Measurements from ENCODE around the gene C19orf44.

DNA sequence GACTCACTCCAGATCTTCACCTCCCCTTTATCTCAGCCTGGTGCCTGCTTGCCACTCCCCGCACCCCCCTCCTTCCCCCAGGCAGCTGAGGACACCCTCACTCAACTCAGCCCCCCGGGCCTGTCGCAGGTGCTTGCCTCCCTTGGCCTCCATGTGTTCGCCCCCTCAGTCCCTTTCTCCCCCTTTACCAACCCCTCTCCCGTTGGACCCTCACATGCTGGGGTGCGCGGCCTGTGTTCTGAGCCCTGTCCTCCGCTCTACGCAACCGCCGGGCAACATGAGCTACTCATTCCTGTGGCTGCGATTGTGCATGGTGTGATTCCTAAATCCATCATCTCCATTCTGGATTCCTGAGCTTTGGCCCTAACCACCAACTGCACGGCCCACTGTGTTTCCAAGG lies 40.9 kb downstream of the C19orf44 start:
- TF ChIP-seq, protein P1, sequence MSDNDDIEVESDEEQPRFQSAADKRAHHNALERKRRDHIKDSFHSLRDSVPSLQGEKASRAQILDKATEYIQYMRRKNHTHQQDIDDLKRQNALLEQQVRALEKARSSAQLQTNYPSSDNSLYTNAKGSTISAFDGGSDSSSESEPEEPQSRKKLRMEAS (IDR thresholded peaks at IDR 0.05; ENCODE audit: low read depth, low read length): no peak
- TF ChIP-seq, protein P2, sequence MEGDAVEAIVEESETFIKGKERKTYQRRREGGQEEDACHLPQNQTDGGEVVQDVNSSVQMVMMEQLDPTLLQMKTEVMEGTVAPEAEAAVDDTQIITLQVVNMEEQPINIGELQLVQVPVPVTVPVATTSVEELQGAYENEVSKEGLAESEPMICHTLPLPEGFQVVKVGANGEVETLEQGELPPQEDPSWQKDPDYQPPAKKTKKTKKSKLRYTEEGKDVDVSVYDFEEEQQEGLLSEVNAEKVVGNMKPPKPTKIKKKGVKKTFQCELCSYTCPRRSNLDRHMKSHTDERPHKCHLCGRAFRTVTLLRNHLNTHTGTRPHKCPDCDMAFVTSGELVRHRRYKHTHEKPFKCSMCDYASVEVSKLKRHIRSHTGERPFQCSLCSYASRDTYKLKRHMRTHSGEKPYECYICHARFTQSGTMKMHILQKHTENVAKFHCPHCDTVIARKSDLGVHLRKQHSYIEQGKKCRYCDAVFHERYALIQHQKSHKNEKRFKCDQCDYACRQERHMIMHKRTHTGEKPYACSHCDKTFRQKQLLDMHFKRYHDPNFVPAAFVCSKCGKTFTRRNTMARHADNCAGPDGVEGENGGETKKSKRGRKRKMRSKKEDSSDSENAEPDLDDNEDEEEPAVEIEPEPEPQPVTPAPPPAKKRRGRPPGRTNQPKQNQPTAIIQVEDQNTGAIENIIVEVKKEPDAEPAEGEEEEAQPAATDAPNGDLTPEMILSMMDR (IDR thresholded peaks at IDR 0.05; ENCODE audit: low read depth, low read length): no peak
- no peak for TF ChIP-seq MYC (IDR thresholded peaks at IDR 0.05; ENCODE audit: low read depth, low read length)
- TF ChIP-seq POLR2A (IDR thresholded peaks at IDR 0.05; ENCODE audit: extremely low read depth, insufficient read length): no peak
